Measurements from ENCODE around the gene PRKN.

- TF ChIP-seq CTCF (IDR thresholded peaks at IDR 0.05; ENCODE audit: poor library complexity) = no peak
- TF ChIP-seq EZH2phosphoT487 (IDR thresholded peaks at IDR 0.05; ENCODE audit: low read depth, severe bottlenecking, unreplicated experiment) = no peak
- TF ChIP-seq EZH2 (IDR thresholded peaks at IDR 0.05; ENCODE audit: borderline replicate concordance) = no peak
Observed at GRCh38 chr6:161487694-161488093, 1239.9 kb downstream of the PRKN start.
